Measurements from ENCODE around the gene KIAA1210. TPM values are rescaled to one million over a fixed set of nuclear protein-coding genes. Genes with fewer than 3 reads are reported as not detected.
A peak's percentile ranks its signal among the peaks of the same experiment; 100 is the strongest.

Gene KIAA1210
- total RNA-seq, 1 experiment from 2014 or later = not detected

- ChIA-PET POLR2A (no interaction called here), CTCF (interaction anchor here (0.7 kb wide), 1 partner anchor 12 kb away, joined by 5 read pairs; no protein-coding TSS in a partner anchor)
- TF ChIP-seq, protein P1, sequence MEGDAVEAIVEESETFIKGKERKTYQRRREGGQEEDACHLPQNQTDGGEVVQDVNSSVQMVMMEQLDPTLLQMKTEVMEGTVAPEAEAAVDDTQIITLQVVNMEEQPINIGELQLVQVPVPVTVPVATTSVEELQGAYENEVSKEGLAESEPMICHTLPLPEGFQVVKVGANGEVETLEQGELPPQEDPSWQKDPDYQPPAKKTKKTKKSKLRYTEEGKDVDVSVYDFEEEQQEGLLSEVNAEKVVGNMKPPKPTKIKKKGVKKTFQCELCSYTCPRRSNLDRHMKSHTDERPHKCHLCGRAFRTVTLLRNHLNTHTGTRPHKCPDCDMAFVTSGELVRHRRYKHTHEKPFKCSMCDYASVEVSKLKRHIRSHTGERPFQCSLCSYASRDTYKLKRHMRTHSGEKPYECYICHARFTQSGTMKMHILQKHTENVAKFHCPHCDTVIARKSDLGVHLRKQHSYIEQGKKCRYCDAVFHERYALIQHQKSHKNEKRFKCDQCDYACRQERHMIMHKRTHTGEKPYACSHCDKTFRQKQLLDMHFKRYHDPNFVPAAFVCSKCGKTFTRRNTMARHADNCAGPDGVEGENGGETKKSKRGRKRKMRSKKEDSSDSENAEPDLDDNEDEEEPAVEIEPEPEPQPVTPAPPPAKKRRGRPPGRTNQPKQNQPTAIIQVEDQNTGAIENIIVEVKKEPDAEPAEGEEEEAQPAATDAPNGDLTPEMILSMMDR (IDR thresholded peaks at IDR 0.05; ENCODE audit: insufficient read depth in 1 of 2, low read depth in 1 of 2, low read length in 1 of 2, severe bottlenecking in 1 of 2, unreplicated experiment in 1 of 2) = no peak
- no peaks in the 10 kb centered on the region for H3K36me3 Mint-ChIP-seq (ENCODE audit: insufficient read depth, unreplicated experiment)
- Histone ChIP-seq H3K27me3 (replicated peaks; ENCODE audit: control insufficient read depth, insufficient read depth, low read length) (no peaks in the 10 kb centered on the region), H3K9me3 (no peaks in the 10 kb centered on the region), H3K4me3 (ENCODE audit: low read depth, low read length) (no peak overlapping the region), H3K4me1 (no peaks in the 10 kb centered on the region), H3K36me3 (ENCODE audit: control insufficient read depth, insufficient read depth, low read length) (no peaks in the 10 kb centered on the region)
- peaks cover 3% of the 10 kb centered on the region for H3K27me3 Mint-ChIP-seq (ENCODE audit: insufficient read depth, unreplicated experiment)
- no peaks in the 10 kb centered on the region for H3K9me3 Mint-ChIP-seq (ENCODE audit: unreplicated experiment)
- H3K4me1 Mint-ChIP-seq (ENCODE audit: low read depth, unreplicated experiment) = no peaks in the 10 kb centered on the region
- intact Hi-C loops (cut with micrococcal nuclease; ENCODE audit: unreplicated experiment) = no loop called here
- DNase-seq = no peak
- no TSS peak for BruUV-seq (replicated peaks)
- H3K27ac Mint-ChIP-seq (ENCODE audit: unreplicated experiment) = no peak overlapping the region
- no peak overlapping the region for H3K4me3 Mint-ChIP-seq (ENCODE audit: unreplicated experiment)
Observed at GRCh38 chrX:119121341-119121740, 6.3 kb downstream of the KIAA1210 start.

- CTCF ChIA-PET = interaction anchor here (1.2 kb wide), 1 partner anchor 76 kb away, joined by 3 read pairs; no protein-coding TSS in a partner anchor
- no peak overlapping the region for H3K27ac Mint-ChIP-seq (ENCODE audit: unreplicated experiment)
- H3K4me3 Mint-ChIP-seq (ENCODE audit: unreplicated experiment) = no peak overlapping the region
- DNase-seq = peak; percentile 42 to 46
- POLR2A ChIA-PET = no interaction called here
- H3K4me3 ChIP-seq (ENCODE audit: low read depth, low read length) = no peak overlapping the region
- H3K4me1 Mint-ChIP-seq (ENCODE audit: low read depth, unreplicated experiment) = no peaks in the 10 kb centered on the region
- TF ChIP-seq, protein P1 (IDR thresholded peaks at IDR 0.05; ENCODE audit: insufficient read depth in 1 of 2, low read depth in 1 of 2, low read length in 1 of 2, severe bottlenecking in 1 of 2, unreplicated experiment in 1 of 2) = peak in 1 of 2 experiments; percentile 65
- H3K36me3 Mint-ChIP-seq (ENCODE audit: insufficient read depth, unreplicated experiment) = no peaks in the 10 kb centered on the region
- no peaks in the 10 kb centered on the region for H3K9me3 Mint-ChIP-seq (ENCODE audit: unreplicated experiment)
- H3K27me3 Mint-ChIP-seq (ENCODE audit: insufficient read depth, unreplicated experiment) = peaks cover 3% of the 10 kb centered on the region
- no peaks in the 10 kb centered on the region for H3K4me1 ChIP-seq
- no peaks in the 10 kb centered on the region for H3K36me3 ChIP-seq (ENCODE audit: control insufficient read depth, insufficient read depth, low read length)
- H3K9me3 ChIP-seq = no peaks in the 10 kb centered on the region
- H3K27me3 ChIP-seq (replicated peaks; ENCODE audit: control insufficient read depth, insufficient read depth, low read length) = no peaks in the 10 kb centered on the region
- BruUV-seq (replicated peaks) = no TSS peak
- intact Hi-C loops (cut with micrococcal nuclease; ENCODE audit: unreplicated experiment) = loop anchor here (1.0 to 2.0 kb wide), 4 partner anchors 62 to 148 kb away; no protein-coding TSS in a partner anchor
Observed at GRCh38 chrX:119118780-119119395, 8.7 kb downstream of the KIAA1210 start.

DNA sequence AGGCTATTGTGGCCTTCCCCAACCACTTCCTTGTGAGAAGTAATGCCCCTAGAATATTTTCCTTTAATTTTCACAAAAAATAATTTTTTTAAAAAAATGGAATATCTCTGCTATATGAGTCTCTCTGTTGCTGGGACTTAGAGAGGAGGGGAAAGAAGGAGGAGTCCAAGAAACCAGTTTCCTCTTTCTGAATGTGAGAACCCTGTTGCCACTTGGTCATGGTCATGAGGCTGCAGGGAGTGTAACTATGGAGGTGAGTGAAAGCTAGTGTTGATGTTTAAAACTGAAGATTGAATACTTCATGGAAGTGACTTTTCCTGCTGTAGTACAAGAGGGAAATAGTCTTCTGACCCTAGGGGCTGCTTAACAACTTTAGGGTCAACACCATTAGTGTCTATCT, 20.4 kb downstream of the KIAA1210 start:
- Mint-ChIP-seq H3K4me3 (ENCODE audit: unreplicated experiment) (no peak overlapping the region), H3K27ac (ENCODE audit: unreplicated experiment) (no peak overlapping the region), H3K36me3 (ENCODE audit: insufficient read depth, unreplicated experiment) (no peaks in the 10 kb centered on the region), H3K9me3 (ENCODE audit: unreplicated experiment) (no peaks in the 10 kb centered on the region), H3K4me1 (ENCODE audit: low read depth, unreplicated experiment) (no peaks in the 10 kb centered on the region), H3K27me3 (ENCODE audit: insufficient read depth, unreplicated experiment) (no peaks in the 10 kb centered on the region)
- no peaks in the 10 kb centered on the region for H3K36me3 ChIP-seq (ENCODE audit: control insufficient read depth, insufficient read depth, low read length)
- ChIA-PET CTCF (no interaction called here), POLR2A (no interaction called here)
- BruUV-seq (replicated peaks) = no TSS peak
- TF ChIP-seq, protein P1 (IDR thresholded peaks at IDR 0.05; ENCODE audit: insufficient read depth in 1 of 2, low read depth in 1 of 2, low read length in 1 of 2, severe bottlenecking in 1 of 2, unreplicated experiment in 1 of 2) = no peak
- H3K9me3 ChIP-seq = no peaks in the 10 kb centered on the region
- no peak overlapping the region for H3K4me3 ChIP-seq (ENCODE audit: low read depth, low read length)
- intact Hi-C loops (cut with micrococcal nuclease; ENCODE audit: unreplicated experiment) = no loop called here
- H3K4me1 ChIP-seq = no peaks in the 10 kb centered on the region
- no peaks in the 10 kb centered on the region for H3K27me3 ChIP-seq (replicated peaks; ENCODE audit: control insufficient read depth, insufficient read depth, low read length)
- no peak for DNase-seq
